PC-3 (cell line): ENCODE measurements around the gene ARHGAP12.

Source experiments
- CTCF ChIP-seq: fragments of 300-600 bp; sonication (generic); conservative IDR thresholded peaks from 2 replicates; pipeline ENCODE4 v1.5.1; 2017; ENCODE audit warnings: antibody characterized with exemption, low read depth, mild to moderate bottlenecking, low read length
- EZH2 ChIP-seq: fragments of 300-600 bp; sonication (generic); IDR thresholded peaks from one replicate; pipeline ENCODE4 v1.6.1; 2017; ENCODE audit warnings: antibody characterized with exemption, mild to moderate bottlenecking, low read length; ENCODE audit not compliant: unreplicated experiment
- EZH2phosphoT487 ChIP-seq: fragments of 300-600 bp; sonication (generic); IDR thresholded peaks from 2 replicates; pipeline ENCODE4 v1.6.1; 2018; ENCODE audit warnings: mild to moderate bottlenecking, antibody characterized with exemption, low read length, borderline replicate concordance

- TF ChIP-seq CTCF = no peak
- no peak for TF ChIP-seq EZH2
- no peak for TF ChIP-seq EZH2phosphoT487
These were observed 109.2 kb downstream of the ARHGAP12 start for GRCh38 chr10:31819391-31819820.
